Loucy (cell line): ENCODE measurements around the gene DLGAP1.

ENCODE experiments used
- H2AFZ ChIP-seq: fragments of 200-600 bp; sonication (generic); 2 replicates; pipeline ENCODE4 v1.6.0; 2016; ENCODE audit warnings: antibody characterized with exemption, mild to moderate bottlenecking, low read length, moderate library complexity
- H3F3A ChIP-seq: fragments of 200-600 bp; 2 replicates; pipeline ENCODE4 v1.6.0; 2016; ENCODE audit warnings: antibody characterized with exemption, low read depth, mild to moderate bottlenecking
- H3K27me3 ChIP-seq: fragments of 200-600 bp; sonication (generic); 2 replicates; pipeline ENCODE4 v1.6.1; 2014; ENCODE audit warnings: low read length, mild to moderate bottlenecking; ENCODE audit not compliant: insufficient read depth, poor library complexity, severe bottlenecking
- H3K36me3 ChIP-seq: fragments of 200-600 bp; sonication (generic); 2 replicates; pipeline ENCODE4 v1.6.1; 2016; ENCODE audit warnings: low read length; ENCODE audit not compliant: insufficient read depth
- H3K4me1 ChIP-seq: fragments of 200-600 bp; sonication (generic); 2 replicates; pipeline ENCODE4 v1.5.1; 2014; ENCODE audit warnings: low read length, mild to moderate bottlenecking; ENCODE audit not compliant: insufficient read depth, poor library complexity, severe bottlenecking
- H3K4me2 ChIP-seq: fragments of 200-600 bp; sonication (generic); 2 replicates; pipeline ENCODE4 v1.6.0; 2014; ENCODE audit warnings: antibody characterized with exemption, low read length, low read depth, mild to moderate bottlenecking; ENCODE audit not compliant: poor library complexity, severe bottlenecking
- H3K4me3 ChIP-seq: fragments of 200-600 bp; sonication (generic); 2 replicates; pipeline ENCODE4 v1.5.1; 2014; ENCODE audit warnings: low read length, mild to moderate bottlenecking, mixed read lengths; ENCODE audit not compliant: poor library complexity, severe bottlenecking
- H3K79me2 ChIP-seq: fragments of 200-600 bp; sonication (generic); 2 replicates; pipeline ENCODE4 v1.6.1; 2014; ENCODE audit warnings: low read length; ENCODE audit not compliant: insufficient read depth
- H3K9ac ChIP-seq: fragments of 200-600 bp; sonication (generic); 2 replicates; pipeline ENCODE4 v1.6.0; 2014; ENCODE audit warnings: mild to moderate bottlenecking, low read depth, low read length, moderate library complexity; ENCODE audit not compliant: poor library complexity, severe bottlenecking
- H3K9me2 ChIP-seq: fragments of 200-600 bp; sonication (generic); replicated peaks from 2 replicates; pipeline ENCODE4 v1.6.1; 2016; ENCODE audit warnings: low read depth, low read length, mixed read lengths
- H3K9me3 ChIP-seq: fragments of 200-600 bp; sonication (generic); 2 replicates; pipeline ENCODE4 v1.6.1; 2014; ENCODE audit warnings: mild to moderate bottlenecking, antibody characterized with exemption, low read length, low read depth; ENCODE audit not compliant: insufficient read depth
- H4K20me1 ChIP-seq: fragments of 200-600 bp; sonication (generic); 2 replicates; pipeline ENCODE4 v1.6.0; 2014; ENCODE audit warnings: antibody characterized with exemption, low read length, mild to moderate bottlenecking; ENCODE audit not compliant: insufficient read depth, poor library complexity, severe bottlenecking
- CTCF ChIP-seq: fragments of 200-600 bp; sonication (generic); conservative IDR thresholded peaks from 2 replicates; pipeline ENCODE4 v1.5.1; 2014; ENCODE audit warnings: mild to moderate bottlenecking, antibody characterized with exemption, low read length
- EZH2phosphoT487 ChIP-seq: fragments of 200-600 bp; IDR thresholded peaks from 2 replicates; pipeline ENCODE4 v1.6.1; 2018; ENCODE audit warnings: antibody characterized with exemption, mild to moderate bottlenecking, moderate library complexity, borderline replicate concordance

DLGAP1 gene

GRCh38 chr18:3721771-3722648 lies 733.1 kb downstream of the DLGAP1 start:
- H4K20me1 ChIP-seq: no peaks in the 10 kb centered on the region
- H3K79me2 ChIP-seq: no peaks in the 10 kb centered on the region
- H2AFZ ChIP-seq: no peak overlapping the region
- H3K4me2 ChIP-seq: no peak overlapping the region
- H3F3A ChIP-seq: no peaks in the 10 kb centered on the region
- no peak overlapping the region for H3K9ac ChIP-seq
- H3K9me2 ChIP-seq: no peaks in the 10 kb centered on the region
- H3K27me3 ChIP-seq: no peaks in the 10 kb centered on the region
- no peaks in the 10 kb centered on the region for H3K4me1 ChIP-seq
- no peak for TF ChIP-seq EZH2phosphoT487
- no peak for TF ChIP-seq CTCF
- H3K9me3 ChIP-seq: no peaks in the 10 kb centered on the region
- H3K36me3 ChIP-seq: no peaks in the 10 kb centered on the region
- H3K4me3 ChIP-seq: no peak overlapping the region

- H3K4me2 ChIP-seq: no peak overlapping the region
- no peaks in the 10 kb centered on the region for H3K9me3 ChIP-seq
- no peaks in the 10 kb centered on the region for H3K27me3 ChIP-seq
- no peak overlapping the region for H2AFZ ChIP-seq
- no peak for TF ChIP-seq EZH2phosphoT487
- no peaks in the 10 kb centered on the region for H3K36me3 ChIP-seq
- no peak overlapping the region for H3K9ac ChIP-seq
- no peaks in the 10 kb centered on the region for H4K20me1 ChIP-seq
- no peak overlapping the region for H3K4me3 ChIP-seq
- H3K9me2 ChIP-seq: no peaks in the 10 kb centered on the region
- no peaks in the 10 kb centered on the region for H3F3A ChIP-seq
- no peaks in the 10 kb centered on the region for H3K4me1 ChIP-seq
- H3K79me2 ChIP-seq: no peaks in the 10 kb centered on the region
Observed at GRCh38 chr18:3720818-3721545, 734.1 kb downstream of the DLGAP1 start.

- H3K9me3 ChIP-seq: no peaks in the 10 kb centered on the region
- no peaks in the 10 kb centered on the region for H3K36me3 ChIP-seq
- no peaks in the 10 kb centered on the region for H3K4me1 ChIP-seq
- H4K20me1 ChIP-seq: no peaks in the 10 kb centered on the region
- H3K27me3 ChIP-seq: no peaks in the 10 kb centered on the region
- H3K9me2 ChIP-seq: no peaks in the 10 kb centered on the region
- TF ChIP-seq EZH2phosphoT487 (no peak), CTCF (no peak)
- H3K79me2 ChIP-seq: no peaks in the 10 kb centered on the region
- H2AFZ ChIP-seq: no peak overlapping the region
- H3K4me2 ChIP-seq: no peak overlapping the region
- no peak overlapping the region for H3K9ac ChIP-seq
- H3K4me3 ChIP-seq: no peak overlapping the region
- no peaks in the 10 kb centered on the region for H3F3A ChIP-seq
Observed at GRCh38 chr18:3720159-3720558, 734.9 kb downstream of the DLGAP1 start.
